ENCODE data around the gene PCYT1B.

The PCYT1B gene

DNA sequence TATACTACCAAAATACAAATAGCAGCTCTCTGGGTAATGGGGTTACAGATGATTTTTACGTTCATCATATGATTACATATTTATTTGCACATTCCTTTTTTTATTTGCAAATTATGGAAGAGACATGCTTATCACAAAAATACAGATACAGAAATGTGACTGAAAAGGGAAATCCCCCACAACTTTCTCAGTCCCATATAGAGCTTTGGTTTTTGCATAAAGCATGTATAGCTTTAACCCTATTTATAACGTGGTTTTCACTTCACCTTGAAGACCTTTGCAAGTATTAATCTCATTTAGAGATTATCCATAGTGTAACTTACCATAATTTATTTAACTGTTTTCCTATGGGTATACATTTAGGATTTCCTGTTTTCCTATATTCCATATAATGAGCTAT is 126.7 kb downstream of the PCYT1B start:
- peak; percentile 64 for FAIRE-seq

GRCh38 chrX:24515447-24515846 is 131.7 kb downstream of the PCYT1B start:
- FAIRE-seq = peak; percentile 98

DNA sequence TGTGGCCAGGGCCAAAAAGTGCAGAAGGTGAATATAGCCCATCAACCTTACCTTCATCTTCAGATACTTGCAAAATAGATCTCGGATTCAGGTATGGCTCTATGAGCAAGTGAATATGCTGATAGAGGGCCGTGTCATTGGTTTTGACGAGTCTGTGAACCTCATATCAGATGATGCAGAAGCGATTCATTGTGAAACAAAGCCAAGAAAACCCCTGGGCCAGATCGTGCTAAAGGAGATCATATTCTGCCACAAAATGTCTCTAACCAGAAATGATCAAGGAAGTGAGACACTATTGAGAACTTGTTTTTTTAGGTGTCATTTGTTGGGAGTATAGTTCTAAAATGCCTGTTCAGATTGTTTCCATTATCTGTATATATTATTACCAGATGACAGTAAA is 133.7 kb downstream of the PCYT1B start:
- FAIRE-seq = no peak

- FAIRE-seq = no peak
Observed at GRCh38 chrX:24508375-24508774, 138.8 kb downstream of the PCYT1B start.
